ENCODE data around the gene CCNQ.

Gene CCNQ

GRCh38 chrX:153598541-153599191 is at the start of gene CCNQ:
TSS of gene CCNQ (minus strand) at chrX:153599139. CDS start at chrX:153599073, 66 bp downstream.
- DNase-seq, result no peak

- no peak for DNase-seq
Observed at GRCh38 chrX:153647461-153648357, 48.8 kb upstream of the CCNQ start.

GRCh38 chrX:153646620-153647373 is 47.9 kb upstream of the CCNQ start, which contains the start of gene DUSP9:
TSS of gene DUSP9 (plus strand) at chrX:153647203. CDS start at chrX:153647954, 751 bp downstream.
- DNase-seq, result peak; percentile 47

- DNase-seq, result no peak
Observed at GRCh38 chrX:153645921-153646488, 47.1 kb upstream of the CCNQ start.

GRCh38 chrX:153645151-153645550 is 46.2 kb upstream of the CCNQ start:
- DNase-seq, result no peak

GRCh38 chrX:153644356-153645125 is 45.6 kb upstream of the CCNQ start:
- DNase-seq, result no peak

GRCh38 chrX:153643431-153644351 is 44.8 kb upstream of the CCNQ start:
- DNase-seq, result no peak

GRCh38 chrX:153642655-153643430 is 43.9 kb upstream of the CCNQ start:
- no peak for DNase-seq

GRCh38 chrX:153642051-153642654 is 43.2 kb upstream of the CCNQ start:
- no peak for DNase-seq

GRCh38 chrX:153641627-153642026 is 42.7 kb upstream of the CCNQ start:
- no peak for DNase-seq

- no peak for DNase-seq
Observed at GRCh38 chrX:153640736-153641575, 42.0 kb upstream of the CCNQ start.

- DNase-seq, result no peak
Observed at GRCh38 chrX:153640045-153640686, 41.2 kb upstream of the CCNQ start.

- DNase-seq, result no peak
Observed at GRCh38 chrX:153639177-153640044, 40.5 kb upstream of the CCNQ start.

GRCh38 chrX:153638436-153639176 is 39.7 kb upstream of the CCNQ start:
- no peak for DNase-seq

- no peak for DNase-seq
Observed at GRCh38 chrX:153638041-153638371, 39.1 kb upstream of the CCNQ start.
